G401.6 (cell line): Measurements from ENCODE around the gene P2RY13.
A peak's percentile ranks its signal among the peaks of the same experiment; 100 is the strongest.

Source experiments
- FAIRE-seq: peaks from 2 replicates; lab custom pipeline; 2012; peaks lifted over from hg19 to GRCh38; lab: Jason Lieb, UNC

Gene P2RY13

GRCh38 chr3:151293127-151293526, 36.2 kb downstream of the P2RY13 start:
- no peak for FAIRE-seq

GRCh38 chr3:151290673-151291072, 38.7 kb downstream of the P2RY13 start:
- no peak for FAIRE-seq

GRCh38 chr3:151289445-151289844, 39.9 kb downstream of the P2RY13 start:
- FAIRE-seq = no peak

- no peak for FAIRE-seq
These were observed 43.4 kb downstream of the P2RY13 start for GRCh38 chr3:151285940-151286339.

GRCh38 chr3:151283907-151284461, 45.4 kb downstream of the P2RY13 start:
- FAIRE-seq = no peak

- FAIRE-seq = no peak
These were observed 46.0 kb downstream of the P2RY13 start for GRCh38 chr3:151283387-151283786.

- peak; percentile 76 for FAIRE-seq
These were observed 46.4 kb downstream of the P2RY13 start for GRCh38 chr3:151282921-151283320.

- FAIRE-seq = no peak
These were observed 47.6 kb downstream of the P2RY13 start for GRCh38 chr3:151281671-151282324.

GRCh38 chr3:151278230-151278629, 51.1 kb downstream of the P2RY13 start, which contains the start of gene P2RY14:
Gene P2RY14 (minus strand): TSS chr3:151278542. CDS start chr3:151214316, 64,226 bp downstream.
- FAIRE-seq = no peak

- FAIRE-seq = no peak
These were observed 52.7 kb downstream of the P2RY13 start for GRCh38 chr3:151276687-151277042.
